Endometrial microvascular endothelial cells (primary cell): ENCODE measurements around the gene RPL29. TPM values are rescaled to one million over a fixed set of nuclear protein-coding genes. Genes with fewer than 3 reads are reported as not detected.

ENCODE experiments used
- in situ Hi-C: cut with HindIII; loops from 2 replicates; pipeline ENCODE4 v1.10.0; 2017; ENCODE audit warnings: low sequenced_read_pairs, low pct_unique_long_range_greater_than_20kb; ENCODE audit errors: inconsistent ontology term
- total RNA-seq: library from RNA; depleted of rRNA; stranded (reverse); fragments of >200 nt; gene quantifications from one replicate; pipeline ENCODE4 v1.2.3, GENCODE V29; 2015; ENCODE audit errors: inconsistent ontology term

The RPL29 gene
- total RNA-seq, 1 donor from 2014 or later, result 1,389 TPM

- in situ Hi-C loops, result no loop called here
Measured at GRCh38 chr3:51988286-51989146, 7.2 kb downstream of the RPL29 start.

GRCh38 chr3:51987568-51987967, 8.1 kb downstream of the RPL29 start:
- in situ Hi-C loops, result no loop called here

- in situ Hi-C loops, result no loop called here
Measured at GRCh38 chr3:51986010-51986947, 9.4 kb downstream of the RPL29 start.

GRCh38 chr3:51985063-51985462, 10.6 kb downstream of the RPL29 start:
- in situ Hi-C loops, result no loop called here

- in situ Hi-C loops, result no loop called here
Measured at GRCh38 chr3:51984269-51984647, 11.4 kb downstream of the RPL29 start.

GRCh38 chr3:51983578-51984268, 12.0 kb downstream of the RPL29 start:
- in situ Hi-C loops, result no loop called here

GRCh38 chr3:51982838-51983577, 12.7 kb downstream of the RPL29 start, which contains the start of gene ACY1:
ACY1 (plus strand) TSS chr3:51983535; CDS start chr3:51984065, 530 bp downstream.
- in situ Hi-C loops, result no loop called here

GRCh38 chr3:51982352-51982837, 13.3 kb downstream of the RPL29 start:
- in situ Hi-C loops, result no loop called here

- in situ Hi-C loops, result no loop called here
Measured at GRCh38 chr3:51980253-51980652, 15.4 kb downstream of the RPL29 start.

- in situ Hi-C loops, result no loop called here
Measured at GRCh38 chr3:51978143-51978502, 17.6 kb downstream of the RPL29 start.

- in situ Hi-C loops, result no loop called here
Measured at GRCh38 chr3:51977446-51978142, 18.1 kb downstream of the RPL29 start.

GRCh38 chr3:51975852-51976549, 19.7 kb downstream of the RPL29 start:
- in situ Hi-C loops, result no loop called here

GRCh38 chr3:51974963-51975851, 20.5 kb downstream of the RPL29 start, which contains the start of gene ABHD14A:
ABHD14A (plus strand) TSS chr3:51975064; CDS start chr3:51975136, 72 bp downstream.
- in situ Hi-C loops, result no loop called here

GRCh38 chr3:51974277-51974962, 21.3 kb downstream of the RPL29 start:
- in situ Hi-C loops, result no loop called here

GRCh38 chr3:51971350-51971749, 24.3 kb downstream of the RPL29 start:
- in situ Hi-C loops, result no loop called here
